Measurements from ENCODE around the gene IDUA.
"Not testable (repeated sequence)": the region's sequence is repeated elsewhere in the genome, so short reads cannot be mapped to it uniquely, and the experiment has no call there.

Gene IDUA

GRCh38 chr4:974668-975067 lies 12.2 kb upstream of the IDUA start:
- no peak for DNase-seq (ENCODE audit: low read depth, low spot score)
- Histone ChIP-seq H3K9me3 (ENCODE audit: insufficient read depth, low read length) (peaks cover 15% of the 10 kb centered on the region; the same call in 1 of the 2 replicates), H3K27me3 (ENCODE audit: insufficient read depth, insufficient read length) (peaks cover 38% of the 10 kb centered on the region), H3K9ac (ENCODE audit: insufficient read length, low read depth) (no peak overlapping the region), H3K4me3 (ENCODE audit: insufficient read length, low read depth) (no peak overlapping the region), H3K4me1 (ENCODE audit: insufficient read depth, insufficient read length) (peaks cover 16% of the 10 kb centered on the region), H3K36me3 (ENCODE audit: insufficient read depth, insufficient read length, low read length) (no peaks in the 10 kb centered on the region)
- TF ChIP-seq ZNF274 (IDR thresholded peaks at IDR 0.05; ENCODE audit: low read depth, low read length) (no peak), YY1 (IDR thresholded peaks at IDR 0.05; ENCODE audit: insufficient read depth, insufficient read length) (no peak), SUZ12 (IDR thresholded peaks at IDR 0.05; ENCODE audit: extremely low read depth, insufficient read depth, insufficient read length) (no peak)

- H3K27me3 ChIP-seq (ENCODE audit: insufficient read depth, insufficient read length): peaks cover 37% of the 10 kb centered on the region
- peaks cover 15% of the 10 kb centered on the region; the same call in 1 of the 2 replicates for H3K9me3 ChIP-seq (ENCODE audit: insufficient read depth, low read length)
- not testable (repeated sequence) for H3K4me3 ChIP-seq (ENCODE audit: insufficient read length, low read depth); H3K4me1 ChIP-seq (ENCODE audit: insufficient read depth, insufficient read length); H3K36me3 ChIP-seq (ENCODE audit: insufficient read depth, insufficient read length, low read length); DNase-seq (ENCODE audit: low read depth, low spot score); H3K9ac ChIP-seq (ENCODE audit: insufficient read length, low read depth)
These were observed 10.8 kb upstream of the IDUA start for GRCh38 chr4:976016-976415.

GRCh38 chr4:978957-979701 lies 7.7 kb upstream of the IDUA start:
- TF ChIP-seq SUZ12 (IDR thresholded peaks at IDR 0.05; ENCODE audit: extremely low read depth, insufficient read depth, insufficient read length) (no peak), YY1 (IDR thresholded peaks at IDR 0.05; ENCODE audit: insufficient read depth, insufficient read length) (no peak), ZNF274 (IDR thresholded peaks at IDR 0.05; ENCODE audit: low read depth, low read length) (no peak)
- H3K9me3 ChIP-seq (ENCODE audit: insufficient read depth, low read length): peaks cover 14% of the 10 kb centered on the region; the same call in 1 of the 2 replicates
- H3K4me3 ChIP-seq (ENCODE audit: insufficient read length, low read depth): no peak overlapping the region
- no peaks in the 10 kb centered on the region for H3K4me1 ChIP-seq (ENCODE audit: insufficient read depth, insufficient read length)
- H3K9ac ChIP-seq (ENCODE audit: insufficient read length, low read depth): peak overlapping the region; percentile 13
- DNase-seq (ENCODE audit: low read depth, low spot score): no peak
- H3K36me3 ChIP-seq (ENCODE audit: insufficient read depth, insufficient read length, low read length): no peaks in the 10 kb centered on the region
- H3K27me3 ChIP-seq (ENCODE audit: insufficient read depth, insufficient read length): peaks cover 10% of the 10 kb centered on the region

GRCh38 chr4:982291-982690 lies 4.6 kb upstream of the IDUA start:
- no peaks in the 10 kb centered on the region for H3K36me3 ChIP-seq (ENCODE audit: insufficient read depth, insufficient read length, low read length)
- no peak overlapping the region for H3K9ac ChIP-seq (ENCODE audit: insufficient read length, low read depth)
- peaks cover 2% of the 10 kb centered on the region for H3K4me1 ChIP-seq (ENCODE audit: insufficient read depth, insufficient read length)
- H3K4me3 ChIP-seq (ENCODE audit: insufficient read length, low read depth): no peak overlapping the region
- TF ChIP-seq YY1 (IDR thresholded peaks at IDR 0.05; ENCODE audit: insufficient read depth, insufficient read length): no peak
- no peak for DNase-seq (ENCODE audit: low read depth, low spot score)
- H3K27me3 ChIP-seq (ENCODE audit: insufficient read depth, insufficient read length): peaks cover 14% of the 10 kb centered on the region
- H3K9me3 ChIP-seq (ENCODE audit: insufficient read depth, low read length): no peaks in the 10 kb centered on the region

- H3K9me3 ChIP-seq (ENCODE audit: insufficient read depth, low read length): no peaks in the 10 kb centered on the region
- H3K27me3 ChIP-seq (ENCODE audit: insufficient read depth, insufficient read length): peaks cover 14% of the 10 kb centered on the region
- TF ChIP-seq YY1 (IDR thresholded peaks at IDR 0.05; ENCODE audit: insufficient read depth, insufficient read length): no peak
- no peak for TF ChIP-seq ZNF274 (IDR thresholded peaks at IDR 0.05; ENCODE audit: low read depth, low read length)
- TF ChIP-seq SUZ12 (IDR thresholded peaks at IDR 0.05; ENCODE audit: extremely low read depth, insufficient read depth, insufficient read length): no peak
- no peak for DNase-seq (ENCODE audit: low read depth, low spot score)
- H3K4me3 ChIP-seq (ENCODE audit: insufficient read length, low read depth): no peak overlapping the region
- no peaks in the 10 kb centered on the region for H3K36me3 ChIP-seq (ENCODE audit: insufficient read depth, insufficient read length, low read length)
- H3K9ac ChIP-seq (ENCODE audit: insufficient read length, low read depth): no peak overlapping the region
- peaks cover 4% of the 10 kb centered on the region for H3K4me1 ChIP-seq (ENCODE audit: insufficient read depth, insufficient read length)
These were observed 4.0 kb upstream of the IDUA start for GRCh38 chr4:982814-983213.

- no peak for TF ChIP-seq SUZ12 (IDR thresholded peaks at IDR 0.05; ENCODE audit: extremely low read depth, insufficient read depth, insufficient read length)
- TF ChIP-seq YY1 (IDR thresholded peaks at IDR 0.05; ENCODE audit: insufficient read depth, insufficient read length): no peak
- TF ChIP-seq ZNF274 (IDR thresholded peaks at IDR 0.05; ENCODE audit: low read depth, low read length): no peak
- no peak for DNase-seq (ENCODE audit: low read depth, low spot score)
- H3K36me3 ChIP-seq (ENCODE audit: insufficient read depth, insufficient read length, low read length): no peaks in the 10 kb centered on the region
- H3K4me3 ChIP-seq (ENCODE audit: insufficient read length, low read depth): no peak overlapping the region
- no peaks in the 10 kb centered on the region for H3K9me3 ChIP-seq (ENCODE audit: insufficient read depth, low read length)
- H3K9ac ChIP-seq (ENCODE audit: insufficient read length, low read depth): peak overlapping the region; percentile 37
- peaks cover 14% of the 10 kb centered on the region for H3K27me3 ChIP-seq (ENCODE audit: insufficient read depth, insufficient read length)
- peaks cover 9% of the 10 kb centered on the region for H3K4me1 ChIP-seq (ENCODE audit: insufficient read depth, insufficient read length)
These were observed 2.3 kb upstream of the IDUA start for GRCh38 chr4:984336-985054.

GRCh38 chr4:985123-985830 lies 1.6 kb upstream of the IDUA start:
- no peak for DNase-seq (ENCODE audit: low read depth, low spot score)
- peaks cover 14% of the 10 kb centered on the region for H3K27me3 ChIP-seq (ENCODE audit: insufficient read depth, insufficient read length)
- no peak for TF ChIP-seq YY1 (IDR thresholded peaks at IDR 0.05; ENCODE audit: insufficient read depth, insufficient read length)
- no peak for TF ChIP-seq ZNF274 (IDR thresholded peaks at IDR 0.05; ENCODE audit: low read depth, low read length)
- no peak for TF ChIP-seq SUZ12 (IDR thresholded peaks at IDR 0.05; ENCODE audit: extremely low read depth, insufficient read depth, insufficient read length)
- H3K4me3 ChIP-seq (ENCODE audit: insufficient read length, low read depth): no peak overlapping the region
- peak overlapping the region; percentile 37 for H3K9ac ChIP-seq (ENCODE audit: insufficient read length, low read depth)
- H3K4me1 ChIP-seq (ENCODE audit: insufficient read depth, insufficient read length): peaks cover 9% of the 10 kb centered on the region
- no peaks in the 10 kb centered on the region for H3K9me3 ChIP-seq (ENCODE audit: insufficient read depth, low read length)
- peaks cover 5% of the 10 kb centered on the region for H3K36me3 ChIP-seq (ENCODE audit: insufficient read depth, insufficient read length, low read length)

Measured in NT2/D1 (cell line).